ENCODE measurements around the gene PRDM12.

DNA sequence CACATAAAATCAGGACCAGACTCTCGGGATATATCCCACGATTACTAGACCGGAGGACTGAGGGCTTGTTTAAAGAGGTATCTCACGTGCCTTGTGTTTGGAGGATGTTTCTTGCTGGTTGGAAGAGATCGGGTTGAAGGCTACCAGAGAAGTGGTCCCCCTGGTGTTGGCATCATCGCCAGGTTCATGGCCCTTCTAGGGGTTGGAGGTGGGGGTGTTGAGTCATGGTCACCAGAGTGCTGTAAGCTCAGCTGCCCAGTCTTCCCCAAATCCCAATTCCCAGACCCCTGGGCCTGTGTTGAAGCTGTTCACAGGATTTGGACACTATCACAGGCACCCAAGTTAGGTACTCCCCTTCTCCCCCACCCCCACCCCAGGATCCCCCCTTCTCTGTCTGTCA lies 29.1 kb upstream of the PRDM12 start:
- TF ChIP-seq FOSL2 (IDR thresholded peaks at IDR 0.05; ENCODE audit: borderline replicate concordance, low read depth) (no peak), CTCF (IDR thresholded peaks at IDR 0.05) (no peak), NFIC (IDR thresholded peaks at IDR 0.05; ENCODE audit: borderline replicate concordance) (no peak), TAF1 (IDR thresholded peaks at IDR 0.05; ENCODE audit: borderline replicate concordance, low read depth, low read length) (no peak)

Measured in SK-N-SH (cell line).